Measurements from ENCODE around the gene NUP188.
"Not testable (repeated sequence)": the region's sequence is repeated elsewhere in the genome, so short reads cannot be mapped to it uniquely, and the experiment has no call there.

Gene NUP188

GRCh38 chr9:128946571-128947276 is 775 bp upstream of the NUP188 start:
- peak; percentile 65 for DNase-seq

GRCh38 chr9:128947277-128947526 is 297 bp upstream of the NUP188 start:
- no peak for DNase-seq

GRCh38 chr9:128961403-128961802 is 13.9 kb downstream of the NUP188 start:
- not testable (repeated sequence) for DNase-seq

- DNase-seq: no peak
Observed at GRCh38 chr9:128969491-128969890, 22.0 kb downstream of the NUP188 start.

DNA sequence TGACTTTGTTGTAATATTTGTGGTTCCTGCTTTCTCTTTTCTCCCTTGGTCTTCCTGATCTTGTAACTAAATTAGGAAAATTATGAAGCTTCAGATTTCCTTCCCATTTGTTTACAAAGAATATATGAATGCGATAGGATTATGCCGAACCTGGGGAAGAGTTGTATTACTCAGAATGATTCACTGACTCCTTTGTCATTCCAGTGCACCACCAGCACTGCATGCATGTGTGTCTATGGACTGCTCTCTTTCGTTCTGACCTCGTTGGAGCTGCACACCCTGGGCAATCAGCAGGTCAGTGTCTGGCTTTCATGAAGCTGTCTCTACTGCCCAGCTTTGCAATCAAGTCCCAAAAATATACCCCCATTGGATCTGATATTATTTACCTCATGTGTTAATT is 25.5 kb downstream of the NUP188 start:
- DNase-seq: no peak

DNA sequence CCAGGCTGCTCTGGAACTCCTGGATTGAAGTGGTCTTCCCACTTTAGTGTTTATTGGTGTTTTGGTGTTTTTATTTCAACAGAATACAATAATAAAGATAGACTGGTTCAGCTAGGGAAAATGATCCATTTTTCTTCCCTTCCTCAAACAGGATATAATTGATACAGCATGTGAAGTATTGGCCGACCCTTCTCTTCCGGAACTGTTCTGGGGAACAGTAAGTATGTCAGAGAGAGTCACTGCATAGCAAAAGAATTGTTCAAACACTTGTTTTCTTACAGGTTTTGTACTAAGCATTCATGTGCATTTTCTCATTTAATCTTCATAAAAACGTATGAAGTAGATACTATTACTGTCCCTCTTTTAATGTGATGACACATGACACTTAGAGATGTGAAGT is 31.6 kb downstream of the NUP188 start:
- DNase-seq: no peak

DNA sequence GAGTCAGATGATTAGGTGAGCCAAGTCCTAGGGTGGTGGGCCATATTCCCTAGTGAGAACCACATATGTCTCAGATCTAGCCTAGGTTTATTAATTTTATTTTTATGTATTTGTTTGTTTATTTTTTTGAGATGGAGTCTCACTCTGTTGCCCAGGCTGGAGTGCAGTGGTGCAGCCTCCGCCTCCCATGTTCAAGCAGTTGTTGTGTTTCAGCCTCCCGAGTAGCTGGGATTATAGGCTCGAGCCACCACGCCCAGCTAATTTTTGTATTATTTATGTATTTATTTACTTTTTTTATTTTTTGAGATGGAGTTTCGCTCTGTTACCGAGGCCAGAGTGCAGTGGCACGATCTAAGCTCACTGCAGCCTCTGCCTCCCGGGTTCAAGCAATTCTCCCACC is 36.0 kb downstream of the NUP188 start:
- no peak for DNase-seq

DNA sequence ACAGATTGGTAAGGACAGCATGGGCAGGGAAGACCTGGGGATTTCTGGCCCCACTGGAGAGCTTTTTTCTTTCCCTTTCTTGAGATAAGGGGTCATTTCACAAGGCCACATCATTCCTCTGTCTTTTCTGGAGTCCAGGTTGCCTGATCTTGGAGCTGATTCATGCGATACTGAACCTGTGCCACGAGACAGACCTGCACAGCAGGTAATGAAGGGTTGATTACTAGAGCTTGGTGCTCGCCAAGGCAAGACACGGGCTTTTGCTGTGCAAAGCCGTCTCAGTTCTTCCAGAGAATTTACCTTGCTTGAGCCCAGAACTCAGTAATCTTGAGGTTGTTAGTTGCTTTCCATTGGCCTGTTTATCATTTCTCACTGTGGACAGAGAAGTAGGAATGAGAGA is 39.2 kb downstream of the NUP188 start:
- no peak for DNase-seq

DNA sequence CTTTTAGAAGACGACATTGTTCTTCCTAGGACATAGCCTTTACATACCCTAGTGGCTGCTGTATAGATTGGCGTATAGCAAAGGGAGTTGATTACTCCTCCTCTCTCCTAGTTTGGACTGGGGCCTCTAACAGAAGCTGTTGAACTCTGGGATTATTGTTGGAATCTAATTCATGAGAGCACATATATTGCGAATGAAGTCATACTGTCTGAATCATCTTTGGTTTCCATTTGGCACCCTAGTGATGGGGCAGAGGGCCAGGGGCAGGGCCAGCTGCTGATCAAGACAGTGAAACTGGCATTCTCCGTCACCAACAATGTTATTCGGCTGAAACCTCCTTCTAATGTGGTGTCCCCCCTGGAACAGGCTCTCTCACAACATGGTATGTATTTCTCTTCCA is 40.3 kb downstream of the NUP188 start:
- no peak for DNase-seq

DNA sequence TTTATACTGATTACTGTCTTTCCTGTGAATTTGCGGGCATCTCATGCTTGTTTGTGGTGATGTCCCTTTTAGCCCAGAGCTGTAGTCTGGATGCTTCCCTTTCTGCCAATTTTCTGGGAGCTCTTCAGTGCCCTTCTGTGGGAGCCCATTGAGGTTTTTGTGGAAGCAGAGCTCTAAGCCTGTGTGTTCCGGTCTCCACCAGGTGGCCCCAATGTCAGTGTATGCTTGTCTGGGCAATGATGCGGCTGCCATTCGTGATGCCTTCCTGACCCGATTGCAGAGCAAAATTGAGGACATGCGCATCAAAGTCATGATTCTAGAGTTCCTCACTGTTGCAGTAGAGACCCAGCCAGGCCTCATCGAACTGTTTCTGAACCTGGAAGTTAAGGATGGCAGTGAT is 45.5 kb downstream of the NUP188 start:
- no peak for DNase-seq

GRCh38 chr9:128995791-128996190 is 48.3 kb downstream of the NUP188 start:
- peak; percentile 66 for DNase-seq

- no peak for DNase-seq
Observed at GRCh38 chr9:128998462-128998861, 51.0 kb downstream of the NUP188 start.

- DNase-seq: no peak
Observed at GRCh38 chr9:128999581-129000206, 52.2 kb downstream of the NUP188 start.

- no peak for DNase-seq
Observed at GRCh38 chr9:129001504-129002325, 54.2 kb downstream of the NUP188 start.

DNA sequence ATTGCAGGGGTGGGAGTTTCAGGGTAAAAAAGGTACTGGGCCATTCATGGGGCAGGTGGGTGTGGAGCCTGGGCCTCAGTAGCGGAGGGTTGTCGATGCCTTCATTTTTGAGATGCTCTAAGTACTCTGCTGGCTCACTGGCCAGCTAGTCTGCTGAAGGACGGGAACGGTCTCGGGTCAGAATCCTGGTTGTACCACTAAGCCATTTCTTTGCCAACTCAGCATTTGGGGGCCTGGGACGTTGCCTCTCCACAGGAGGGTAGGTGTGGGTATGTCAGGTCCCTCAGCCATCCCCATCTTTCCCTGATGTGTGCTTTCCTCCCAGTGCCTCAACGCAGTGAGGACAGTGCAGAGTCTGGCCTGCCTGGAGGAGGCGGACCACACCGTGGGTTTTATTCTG is 55.5 kb downstream of the NUP188 start:
- DNase-seq: no peak

DNA sequence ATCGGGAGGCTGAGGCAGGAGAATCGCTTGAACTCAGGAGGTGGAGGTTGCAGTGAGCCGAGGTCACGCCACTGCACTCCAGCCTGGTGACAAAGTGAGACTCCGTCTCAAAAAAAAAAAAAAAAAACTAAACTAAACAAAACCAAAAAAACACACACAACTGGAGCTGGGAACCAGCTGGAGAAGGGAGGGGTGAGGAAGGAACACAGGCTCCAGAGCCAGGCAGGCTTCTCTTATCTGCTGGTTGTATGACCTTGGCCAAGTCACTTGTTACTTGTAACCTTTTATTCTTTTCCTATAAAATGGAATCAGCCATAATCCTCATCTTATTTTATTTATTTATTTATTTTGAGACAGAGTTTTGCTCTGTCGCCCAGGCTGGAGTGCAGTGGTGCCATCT is 56.7 kb downstream of the NUP188 start:
- DNase-seq: not testable (repeated sequence)

- DNase-seq: no peak
Observed at GRCh38 chr9:129005336-129005997, 58.0 kb downstream of the NUP188 start.

- DNase-seq: peak; percentile 86
Observed at GRCh38 chr9:129006328-129007034, 59.0 kb downstream of the NUP188 start.

DNA sequence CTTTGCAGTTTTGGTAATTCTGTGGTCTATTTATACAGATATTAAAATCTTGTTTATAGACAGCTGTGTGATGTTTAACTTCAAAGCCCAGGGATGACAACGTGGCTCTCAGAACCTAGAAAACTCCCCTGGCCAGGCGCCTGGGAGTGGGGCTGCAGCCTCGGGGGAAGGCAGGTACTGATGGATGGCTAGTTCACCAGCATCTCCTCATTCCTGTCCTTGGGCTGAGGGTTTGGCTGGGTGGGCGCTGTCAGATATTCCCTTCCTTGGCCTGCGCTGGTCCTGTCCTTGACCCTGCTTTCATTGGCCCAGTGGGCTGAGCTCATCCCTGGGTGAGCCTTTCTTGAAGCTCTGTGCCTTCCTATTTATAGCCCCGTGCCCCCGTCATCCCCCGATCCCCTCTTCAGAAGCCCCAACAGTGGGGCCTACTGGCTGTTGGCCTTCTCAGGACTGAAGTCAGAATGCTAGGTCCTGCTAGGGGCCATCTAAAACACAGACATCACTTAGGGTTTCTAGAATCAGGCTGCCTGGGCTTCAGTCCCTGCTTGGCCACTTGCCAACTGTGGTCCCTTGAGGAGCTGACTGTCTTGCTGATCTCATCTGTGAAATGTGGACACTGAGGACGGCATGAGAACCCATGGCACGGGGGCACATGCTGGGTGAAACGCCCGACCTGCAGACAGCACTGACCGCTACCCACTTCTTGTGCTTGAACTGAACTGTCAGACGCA is 59.7 kb downstream of the NUP188 start:
- DNase-seq: no peak

GRCh38 chr9:129007766-129008468 is 60.4 kb downstream of the NUP188 start:
- DNase-seq: no peak

- DNase-seq: no peak
Observed at GRCh38 chr9:129008469-129008965, 61.0 kb downstream of the NUP188 start.
